HG03159 (cell line): ENCODE data around the gene FGD5.
"Not testable (repeated sequence)": the region's sequence is repeated elsewhere in the genome, so short reads cannot be mapped to it uniquely, and the experiment has no call there.

ENCODE experiments used
- ATAC-seq: cut with Tn5 transposase; IDR thresholded peaks from one replicate; pipeline ENCODE4 v1.9.1; 2021; ENCODE audit warnings: mild to moderate bottlenecking, moderate library complexity; ENCODE audit not compliant: unreplicated experiment

Gene FGD5

DNA sequence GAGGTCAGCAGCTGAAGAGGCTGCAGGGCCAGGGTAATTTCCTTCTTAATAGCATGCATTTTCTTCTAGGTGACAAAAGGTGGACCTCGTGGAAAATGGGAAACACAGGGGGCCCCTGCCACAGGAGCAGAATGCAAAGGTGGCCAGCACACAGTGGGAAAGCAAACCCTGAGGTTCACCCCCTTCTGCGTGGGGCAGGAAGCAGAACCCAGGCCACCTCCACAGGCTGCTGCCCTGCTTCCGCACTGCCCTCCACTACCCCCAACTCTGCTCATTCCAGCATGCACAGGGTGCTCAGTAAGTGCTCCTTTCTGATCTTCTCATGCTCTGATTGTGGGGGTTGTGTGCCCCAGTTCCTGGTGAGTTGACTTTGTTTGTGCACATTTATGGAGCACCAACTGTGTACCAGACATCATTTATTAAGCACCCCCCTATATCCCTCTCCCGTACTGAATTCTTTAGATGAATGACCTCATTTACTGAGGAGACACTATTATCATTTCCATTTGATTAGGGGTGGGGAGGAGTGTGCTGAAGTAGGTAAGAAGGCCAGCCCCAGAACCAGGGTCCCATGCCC is 12.7 kb upstream of the FGD5 start:
- no peak for ATAC-seq

- ATAC-seq, result no peak
Measured at GRCh38 chr3:14806641-14807263, 12.0 kb upstream of the FGD5 start.

DNA sequence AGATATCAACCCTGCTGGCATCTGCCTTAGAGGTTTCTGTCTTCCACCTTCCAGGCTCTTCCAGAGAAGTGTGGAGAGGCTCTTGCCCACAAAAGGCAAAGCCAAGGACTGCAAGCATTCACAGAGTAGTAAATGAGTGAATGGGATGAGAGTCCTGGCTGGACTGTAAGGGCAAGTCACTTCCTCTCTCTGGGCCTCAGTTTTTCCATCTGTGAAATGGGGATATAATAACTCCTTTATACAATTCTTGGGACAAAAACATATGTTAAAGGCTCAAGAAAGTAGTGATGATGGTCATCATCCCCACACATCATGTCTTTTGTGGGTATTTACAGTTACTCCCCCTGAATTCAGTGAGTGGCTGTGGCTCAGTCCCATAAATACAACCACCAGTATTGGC is 10.7 kb upstream of the FGD5 start:
- no peak for ATAC-seq

GRCh38 chr3:14808502-14809266 is 10.1 kb upstream of the FGD5 start:
- ATAC-seq, result no peak

- not testable (repeated sequence) for ATAC-seq
Measured at GRCh38 chr3:14809611-14810010, 9.2 kb upstream of the FGD5 start.

- ATAC-seq, result no peak
Measured at GRCh38 chr3:14810070-14810791, 8.5 kb upstream of the FGD5 start.

GRCh38 chr3:14810801-14811661 is 7.7 kb upstream of the FGD5 start:
- no peak for ATAC-seq

DNA sequence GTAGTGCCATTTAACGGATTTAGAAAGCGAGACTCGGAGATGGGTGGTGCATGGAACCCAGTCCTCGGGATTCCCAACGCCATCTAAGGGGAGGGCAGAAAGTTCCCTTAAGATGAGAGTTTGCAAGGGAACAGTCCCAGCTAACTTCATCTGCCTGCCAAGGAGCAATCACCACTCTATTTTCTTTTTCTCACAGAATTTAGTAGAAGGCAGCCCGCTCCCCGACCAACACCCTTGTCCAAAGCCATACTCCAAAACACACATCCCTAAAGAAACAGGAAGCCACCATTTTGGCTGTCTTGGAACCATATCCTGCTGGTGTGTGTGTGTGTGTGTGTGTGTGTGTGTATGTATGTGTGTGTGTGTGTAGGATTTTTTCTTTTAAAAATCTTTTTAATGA is 7.1 kb upstream of the FGD5 start:
- ATAC-seq, result no peak

- no peak for ATAC-seq
Measured at GRCh38 chr3:14812196-14812790, 6.5 kb upstream of the FGD5 start.

- ATAC-seq, result no peak
Measured at GRCh38 chr3:14814411-14814871, 4.3 kb upstream of the FGD5 start.

DNA sequence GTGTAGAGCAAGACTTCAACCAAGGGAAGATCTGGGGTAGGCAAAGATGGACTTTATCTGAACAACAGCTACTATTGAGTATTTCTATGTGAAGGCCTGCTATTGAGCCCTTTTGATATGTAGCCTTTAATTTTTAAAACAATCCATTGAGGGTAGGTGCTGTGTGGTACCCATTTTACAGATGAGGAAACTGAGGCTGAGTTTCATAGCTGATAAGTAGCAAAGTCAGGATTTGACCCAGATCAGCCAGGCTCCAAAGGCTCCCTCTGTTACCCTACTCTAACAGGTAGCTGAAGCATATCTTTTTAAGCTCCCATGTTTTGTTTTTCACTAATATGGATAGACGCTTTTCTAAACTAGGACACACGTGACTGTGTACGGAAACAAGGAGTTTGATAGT is 2.4 kb upstream of the FGD5 start:
- no peak for ATAC-seq

DNA sequence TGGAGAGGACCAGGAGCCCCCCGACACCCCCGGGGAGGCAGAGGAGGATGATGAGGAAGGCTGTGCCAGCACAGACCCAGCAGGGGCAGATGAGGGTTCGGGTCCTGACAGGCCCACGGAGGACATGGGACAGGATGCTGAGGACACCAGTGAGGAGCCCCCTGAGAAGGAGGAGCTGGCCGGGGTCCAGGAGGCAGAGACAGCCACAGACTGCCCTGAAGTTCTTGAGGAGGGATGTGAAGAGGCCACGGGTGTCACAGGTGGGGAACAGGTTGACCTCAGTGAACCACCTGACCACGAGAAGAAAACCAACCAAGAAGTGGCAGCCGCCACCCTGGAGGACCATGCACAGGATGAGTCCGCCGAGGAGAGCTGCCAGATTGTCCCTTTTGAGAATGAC is 909 bp downstream of the FGD5 start:
- no peak for ATAC-seq

DNA sequence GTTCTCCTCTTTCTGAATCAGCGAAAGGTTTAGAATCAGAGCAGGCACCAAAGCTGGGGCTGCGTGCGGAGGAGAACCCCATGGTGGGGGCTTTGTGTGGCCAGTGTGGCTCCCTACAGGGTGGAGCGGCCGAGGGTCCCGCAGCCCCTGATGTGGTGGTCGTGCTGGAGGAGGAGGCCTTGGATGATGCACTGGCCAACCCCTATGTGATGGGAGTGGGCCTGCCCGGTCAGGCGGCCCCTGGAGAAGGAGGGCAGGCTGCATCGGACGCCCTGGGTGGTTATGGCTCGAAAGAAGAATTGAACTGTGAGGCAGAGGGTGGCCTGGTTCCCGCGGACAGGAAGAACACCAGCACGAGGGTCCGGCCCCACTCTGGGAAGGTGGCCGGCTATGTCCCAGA is 1.4 kb downstream of the FGD5 start:
- no peak for ATAC-seq

- ATAC-seq, result no peak
Measured at GRCh38 chr3:14821151-14821550, 2.4 kb downstream of the FGD5 start.

GRCh38 chr3:14822134-14822533 is 3.4 kb downstream of the FGD5 start:
- no peak for ATAC-seq

DNA sequence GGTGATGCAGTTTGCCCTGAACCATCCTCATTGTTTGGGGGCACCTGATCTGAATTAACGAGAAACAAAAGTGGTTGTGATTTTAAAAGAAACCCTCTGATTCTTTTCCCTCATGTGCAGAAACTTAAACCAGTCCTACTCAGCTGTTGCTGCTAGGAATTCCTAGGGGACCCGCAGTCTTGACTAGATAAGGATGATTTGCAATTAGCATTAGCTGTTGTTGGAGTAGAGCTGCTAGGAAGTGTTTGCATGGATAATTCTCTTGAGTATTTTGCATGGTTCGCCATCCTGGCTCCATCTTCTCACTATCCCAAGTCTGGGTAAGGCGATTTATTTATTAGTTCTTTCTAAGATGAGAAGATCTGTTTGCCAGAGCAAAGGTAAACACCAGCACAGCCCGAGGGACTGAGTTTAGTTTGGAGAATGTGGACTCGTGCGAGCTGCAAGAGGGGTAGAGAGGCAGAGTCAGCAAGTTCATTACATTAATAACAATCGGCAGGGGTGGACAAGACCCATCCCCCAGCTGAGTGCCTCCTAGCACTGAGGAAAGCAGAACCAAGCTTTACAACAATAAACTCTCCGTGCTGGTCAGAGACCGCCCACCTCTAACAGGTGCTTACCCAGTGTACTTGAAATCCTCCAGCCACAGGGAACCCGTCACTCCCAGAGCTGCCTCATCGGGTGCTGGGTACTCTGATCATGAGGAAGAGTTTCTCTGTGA is 4.1 kb downstream of the FGD5 start:
- ATAC-seq, result no peak

DNA sequence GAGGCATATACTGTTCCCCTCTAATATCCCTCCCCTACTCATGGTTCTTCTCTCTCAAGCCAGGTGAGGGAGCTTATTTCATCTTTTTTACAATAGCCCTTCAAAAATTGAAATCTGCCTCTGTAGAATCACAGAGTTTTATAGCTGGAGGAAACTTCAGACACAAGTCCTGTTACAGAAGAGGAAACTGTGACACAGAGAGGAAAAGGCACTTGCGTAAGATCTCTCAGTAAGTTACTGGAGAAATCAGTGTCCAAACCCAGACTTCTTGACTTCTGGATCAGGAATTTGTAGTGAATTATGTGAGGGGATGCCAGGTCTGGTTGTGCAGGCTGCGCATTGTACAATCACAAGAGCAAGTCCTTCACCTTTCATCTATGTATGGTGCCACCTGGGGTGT is 4.6 kb downstream of the FGD5 start:
- no peak for ATAC-seq

DNA sequence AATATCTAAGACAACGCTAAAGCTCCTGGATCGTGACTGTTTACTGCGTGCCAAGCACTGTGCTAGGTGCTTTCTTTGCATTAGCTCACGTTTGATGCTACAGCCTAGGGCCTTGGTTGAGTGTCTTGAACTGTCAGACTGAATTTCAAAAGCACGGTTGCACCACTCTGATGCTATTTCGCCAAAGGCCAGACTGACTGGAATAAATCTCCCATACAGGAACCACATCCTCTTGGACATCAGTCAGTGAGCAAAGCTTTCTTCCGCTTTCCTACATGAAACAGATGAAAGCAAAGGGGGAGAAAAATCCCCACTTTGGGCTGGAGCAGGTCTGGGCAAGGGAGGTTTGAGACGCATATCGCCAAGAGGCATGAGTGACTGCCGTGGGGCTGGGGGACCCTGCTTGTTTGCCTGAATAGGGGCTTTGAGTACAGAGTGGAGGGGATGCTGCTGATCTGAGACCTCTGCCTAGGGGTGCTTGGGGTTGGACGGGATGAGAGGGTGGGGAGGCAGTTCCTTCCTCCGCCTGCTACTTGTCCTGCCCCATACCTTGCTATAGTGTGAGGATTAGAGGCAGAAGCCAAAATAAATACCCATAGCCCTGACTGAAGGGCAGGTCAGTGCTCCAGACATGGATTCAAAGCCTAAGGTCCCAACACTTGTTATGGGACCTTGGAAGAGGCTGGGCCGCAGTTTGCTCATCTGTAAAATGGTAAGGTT is 5.3 kb downstream of the FGD5 start:
- no peak for ATAC-seq

- no peak for ATAC-seq
Measured at GRCh38 chr3:14824646-14825045, 5.9 kb downstream of the FGD5 start.
